ENCODE measurements around the gene NXPE3. TPM values are rescaled to one million over a fixed set of nuclear protein-coding genes. Genes with fewer than 3 reads are reported as not detected.

NXPE3 gene
- total RNA-seq, 1 donor from 2014 or later, result 3.9 TPM

GRCh38 chr3:101819649-101820206 lies 40.7 kb downstream of the NXPE3 start:
- DNase-seq (ENCODE audit: low read depth) (no peak), FAIRE-seq (no peak)
- H3K36me3 ChIP-seq (ENCODE audit: control insufficient read depth, insufficient read depth, low read length), result no peaks in the 10 kb centered on the region
- TF ChIP-seq, protein P1, sequence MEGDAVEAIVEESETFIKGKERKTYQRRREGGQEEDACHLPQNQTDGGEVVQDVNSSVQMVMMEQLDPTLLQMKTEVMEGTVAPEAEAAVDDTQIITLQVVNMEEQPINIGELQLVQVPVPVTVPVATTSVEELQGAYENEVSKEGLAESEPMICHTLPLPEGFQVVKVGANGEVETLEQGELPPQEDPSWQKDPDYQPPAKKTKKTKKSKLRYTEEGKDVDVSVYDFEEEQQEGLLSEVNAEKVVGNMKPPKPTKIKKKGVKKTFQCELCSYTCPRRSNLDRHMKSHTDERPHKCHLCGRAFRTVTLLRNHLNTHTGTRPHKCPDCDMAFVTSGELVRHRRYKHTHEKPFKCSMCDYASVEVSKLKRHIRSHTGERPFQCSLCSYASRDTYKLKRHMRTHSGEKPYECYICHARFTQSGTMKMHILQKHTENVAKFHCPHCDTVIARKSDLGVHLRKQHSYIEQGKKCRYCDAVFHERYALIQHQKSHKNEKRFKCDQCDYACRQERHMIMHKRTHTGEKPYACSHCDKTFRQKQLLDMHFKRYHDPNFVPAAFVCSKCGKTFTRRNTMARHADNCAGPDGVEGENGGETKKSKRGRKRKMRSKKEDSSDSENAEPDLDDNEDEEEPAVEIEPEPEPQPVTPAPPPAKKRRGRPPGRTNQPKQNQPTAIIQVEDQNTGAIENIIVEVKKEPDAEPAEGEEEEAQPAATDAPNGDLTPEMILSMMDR (IDR thresholded peaks at IDR 0.05; ENCODE audit: insufficient read depth, low read length, severe bottlenecking), result no peak
- H3K27me3 ChIP-seq (ENCODE audit: control insufficient read depth, insufficient read depth, low read length), result no peaks in the 10 kb centered on the region
- no peak overlapping the region for H3K4me3 ChIP-seq (ENCODE audit: low read depth, low read length)

DNA sequence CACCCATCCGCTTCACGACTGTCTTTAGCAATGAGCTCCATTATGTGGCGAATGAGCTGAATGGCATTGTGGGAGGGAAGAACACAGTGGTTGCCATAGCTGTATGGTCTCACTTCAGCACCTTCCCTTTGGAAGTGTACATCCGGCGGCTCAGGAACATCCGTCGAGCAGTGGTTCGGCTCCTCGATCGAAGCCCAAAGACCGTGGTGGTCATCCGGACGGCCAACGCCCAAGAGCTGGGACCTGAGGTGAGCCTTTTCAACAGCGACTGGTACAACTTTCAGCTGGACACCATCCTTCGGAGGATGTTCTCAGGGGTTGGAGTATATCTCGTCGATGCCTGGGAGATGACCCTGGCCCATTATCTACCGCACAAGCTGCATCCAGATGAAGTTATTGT lies 42.5 kb downstream of the NXPE3 start:
- no peak for FAIRE-seq

DNA sequence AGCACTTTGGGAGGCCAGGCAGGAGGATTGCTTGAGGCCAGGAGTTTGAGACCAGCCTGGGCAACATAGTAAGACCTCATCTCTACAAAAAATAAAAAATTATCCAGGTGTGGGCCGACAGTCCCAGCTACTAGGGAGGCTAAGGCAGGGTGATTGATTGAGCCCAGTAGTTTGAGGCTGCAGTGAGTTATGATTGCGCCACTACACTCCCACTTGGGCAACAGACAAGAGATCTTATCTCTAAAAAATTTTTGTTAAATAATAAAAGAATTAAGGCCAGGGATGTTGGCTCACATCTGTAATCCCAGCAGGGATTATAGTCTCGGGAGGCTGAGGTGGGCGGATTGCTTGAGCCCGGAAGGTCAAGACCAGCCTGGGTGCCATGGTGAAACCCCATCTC lies 44.5 kb downstream of the NXPE3 start:
- TF ChIP-seq, protein P1 (IDR thresholded peaks at IDR 0.05; ENCODE audit: insufficient read depth, low read length, severe bottlenecking), result no peak
- Histone ChIP-seq H3K36me3 (ENCODE audit: control insufficient read depth, insufficient read depth, low read length) (no peaks in the 10 kb centered on the region), H3K27me3 (ENCODE audit: control insufficient read depth, insufficient read depth, low read length) (no peaks in the 10 kb centered on the region), H3K4me3 (ENCODE audit: low read depth, low read length) (no peak overlapping the region)
- no peak for FAIRE-seq
- DNase-seq (ENCODE audit: low read depth), result no peak

More for the DNA sequence above, 42.5 kb downstream of the NXPE3 start:
- no peak for DNase-seq (ENCODE audit: low read depth)
- TF ChIP-seq, protein P1 (IDR thresholded peaks at IDR 0.05; ENCODE audit: insufficient read depth, low read length, severe bottlenecking), result no peak
- Histone ChIP-seq H3K4me3 (ENCODE audit: low read depth, low read length) (no peak overlapping the region), H3K36me3 (ENCODE audit: control insufficient read depth, insufficient read depth, low read length) (no peaks in the 10 kb centered on the region), H3K27me3 (ENCODE audit: control insufficient read depth, insufficient read depth, low read length) (no peaks in the 10 kb centered on the region)

DNA sequence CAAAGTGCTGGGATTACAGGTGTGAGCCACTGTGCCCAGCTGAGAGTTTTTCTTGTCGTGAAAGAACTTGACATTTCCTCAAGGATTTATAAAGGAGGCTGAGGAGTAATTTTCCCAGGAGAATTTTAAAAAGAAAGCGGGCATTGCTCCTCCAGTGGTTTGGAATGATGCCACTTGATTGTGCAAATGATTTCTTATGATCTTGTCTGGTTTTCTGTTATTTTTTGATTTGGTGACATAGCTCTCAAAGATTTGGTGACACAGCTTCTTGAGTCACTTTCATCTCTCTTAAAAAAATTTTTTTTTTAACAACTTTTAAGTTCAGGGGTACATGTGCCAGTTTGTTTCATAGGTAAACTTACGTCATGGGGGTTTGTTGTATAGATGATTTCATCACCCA lies 45.7 kb downstream of the NXPE3 start:
- TF ChIP-seq, protein P1 (IDR thresholded peaks at IDR 0.05; ENCODE audit: insufficient read depth, low read length, severe bottlenecking), result no peak
- no peaks in the 10 kb centered on the region for H3K27me3 ChIP-seq (ENCODE audit: control insufficient read depth, insufficient read depth, low read length)
- DNase-seq (ENCODE audit: low read depth) (no peak), FAIRE-seq (no peak)
- H3K36me3 ChIP-seq (ENCODE audit: control insufficient read depth, insufficient read depth, low read length), result no peaks in the 10 kb centered on the region
- no peak overlapping the region for H3K4me3 ChIP-seq (ENCODE audit: low read depth, low read length)

- DNase-seq (ENCODE audit: low read depth) (peak; percentile 41), FAIRE-seq (no peak)
- H3K27me3 ChIP-seq (ENCODE audit: control insufficient read depth, insufficient read depth, low read length), result no peaks in the 10 kb centered on the region
- H3K36me3 ChIP-seq (ENCODE audit: control insufficient read depth, insufficient read depth, low read length), result no peaks in the 10 kb centered on the region
- TF ChIP-seq, protein P1 (IDR thresholded peaks at IDR 0.05; ENCODE audit: insufficient read depth, low read length, severe bottlenecking), result no peak
- no peak overlapping the region for H3K4me3 ChIP-seq (ENCODE audit: low read depth, low read length)
These were observed 47.0 kb downstream of the NXPE3 start for GRCh38 chr3:101825904-101826445.

Measured in bronchial epithelial cell (primary cell).